Endothelial cell of umbilical vein (primary cell): Measurements from ENCODE around the gene FAM180A. TPM values are rescaled to one million over a fixed set of nuclear protein-coding genes. Genes with fewer than 3 reads are reported as not detected.

Source experiments
- BruUV-seq: library from RNA; stranded (reverse); fragments of 400-500 nt; replicated peaks from 2 replicates; lab custom pipeline; 2021; lab: Mats Ljungman, UMichigan
- CTCF ChIA-PET: fragments of 300-600, 350-600 bp; sonication (Branson Sonifier 250); formaldehyde crosslinking; loops from one replicate; lab custom pipeline; 2021; ENCODE audit warnings: antibody characterized with exemption, inconsistent platforms; lab: Charles Lee
- POLR2A ChIA-PET: fragments of 300-600, 350-600 bp; sonication (Branson Sonifier 250); formaldehyde crosslinking; loops from one replicate; lab custom pipeline; 2021; ENCODE audit warnings: antibody characterized with exemption, inconsistent platforms; lab: Charles Lee
- DNase-seq: peaks from one replicate; pipeline ENCODE4 v3.0.0-alpha.2; 2011; ENCODE audit warnings: low read depth, low spot score
- FAIRE-seq: peaks from 2 replicates; lab custom pipeline; 2011; peaks lifted over from hg19 to GRCh38; lab: Jason Lieb, UNC
- H2AFZ ChIP-seq: 2 replicates; pipeline ENCODE4 v1.6.0; 2012; ENCODE audit warnings: low read depth, low read length, control low read depth, inconsistent platforms
- H3K27ac ChIP-seq: 2 replicates; pipeline ENCODE4 v1.5.1; 2011; ENCODE audit warnings: low read depth, mild to moderate bottlenecking, control low read depth, low read length, moderate library complexity; ENCODE audit not compliant: insufficient read depth
- H3K27me3 ChIP-seq, 2 experiments: 2 replicates each; pipeline versions ENCODE4 v1.6.0 to v1.6.1; 2011; ENCODE audit warnings: low read length in 2 of 2, mixed read lengths in 1 of 2; ENCODE audit not compliant: control insufficient read depth in 2 of 2, insufficient read depth in 2 of 2
- H3K36me3 ChIP-seq, 2 experiments: 2 replicates in 1 of 2; 3 replicates in 1 of 2; pipeline ENCODE4 v1.5.1; 2011; ENCODE audit warnings: low read length in 2 of 2, mild to moderate bottlenecking in 1 of 2, moderate library complexity in 1 of 2; ENCODE audit not compliant: control insufficient read depth in 2 of 2, insufficient read depth in 2 of 2; ENCODE audit errors: extremely low read depth in 1 of 2
- H3K4me1 ChIP-seq: 3 replicates; pipeline ENCODE4 v1.5.1; 2011; ENCODE audit warnings: mild to moderate bottlenecking, low read length; ENCODE audit not compliant: control insufficient read depth, insufficient read depth; ENCODE audit errors: extremely low read depth
- H3K4me2 ChIP-seq: 2 replicates; pipeline ENCODE4 v1.6.1; 2011; ENCODE audit warnings: low read length, control low read depth, mixed read lengths; ENCODE audit not compliant: insufficient read depth
- H3K4me3 ChIP-seq, 3 experiments: fragments of 200-600 bp in 1 of 3; sonication (generic), shearing (Covaris generic) in 1 of 3; replicated peaks in 1 of 3; 2 replicates each; pipeline ENCODE4 v1.5.1; 2011 to 2016; ENCODE audit warnings: control low read depth in 3 of 3, low read length in 3 of 3, mild to moderate bottlenecking in 2 of 3, inconsistent platforms in 1 of 3, low read depth in 1 of 3, moderate library complexity in 1 of 3; ENCODE audit not compliant: insufficient read depth in 1 of 3
- H3K79me2 ChIP-seq: 2 replicates; pipeline ENCODE4 v1.6.0; 2012; ENCODE audit warnings: low read length, inconsistent platforms; ENCODE audit not compliant: control insufficient read depth, insufficient read depth
- H3K9ac ChIP-seq: replicated peaks from 2 replicates; pipeline ENCODE3; 2011; ENCODE audit warnings: low read length, control low read depth; ENCODE audit not compliant: insufficient read depth; ENCODE audit errors: extremely low read depth
- H3K9me1 ChIP-seq: replicated peaks from 3 replicates; pipeline ENCODE4 v1.6.0; 2011; ENCODE audit warnings: mild to moderate bottlenecking, low read length; ENCODE audit not compliant: control insufficient read depth, insufficient read depth; ENCODE audit errors: extremely low read depth
- H3K9me3 ChIP-seq: replicated peaks from 2 replicates; pipeline ENCODE4 v1.5.1; 2012; ENCODE audit warnings: low read length, inconsistent platforms; ENCODE audit not compliant: control insufficient read depth, insufficient read depth
- H4K20me1 ChIP-seq: replicated peaks from 2 replicates; pipeline ENCODE3; 2011; ENCODE audit warnings: mild to moderate bottlenecking, low read length; ENCODE audit not compliant: control insufficient read depth, insufficient read depth; ENCODE audit errors: extremely low read depth
- EZH2 ChIP-seq: IDR thresholded peaks from 2 replicates; pipeline ENCODE4 v1.6.1; 2012; ENCODE audit warnings: borderline replicate concordance, low read depth, mild to moderate bottlenecking, moderate library complexity, low read length, inconsistent platforms; ENCODE audit not compliant: severe bottlenecking
- FOS ChIP-seq: IDR thresholded peaks from 2 replicates; pipeline ENCODE4 v1.6.1; 2011; ENCODE audit warnings: mild to moderate bottlenecking, low read length, moderate library complexity, borderline replicate concordance; ENCODE audit not compliant: insufficient read depth
- GATA2 ChIP-seq: IDR thresholded peaks from 2 replicates; pipeline ENCODE4 v1.7.0; 2011; ENCODE audit warnings: low read depth, mild to moderate bottlenecking, moderate library complexity, mixed read lengths, low read length; ENCODE audit not compliant: insufficient read length, insufficient read depth
- JUN ChIP-seq: IDR thresholded peaks from 2 replicates; pipeline ENCODE4 v1.6.1; 2011; ENCODE audit warnings: borderline replicate concordance, low read depth; ENCODE audit not compliant: insufficient read length, insufficient read depth
- MYC ChIP-seq: IDR thresholded peaks from one replicate; pipeline ENCODE4 v1.6.1; 2011; ENCODE audit warnings: mild to moderate bottlenecking, low read depth, low read length
- POLR2AphosphoS5 ChIP-seq: IDR thresholded peaks from 2 replicates; pipeline ENCODE4 v1.6.1; 2012; ENCODE audit warnings: low read depth, mild to moderate bottlenecking, control low read depth, low read length, moderate library complexity; ENCODE audit not compliant: insufficient read depth
- dilution Hi-C: fragments of 300-500 bp; cut with MboI; formaldehyde crosslinking; loops from one replicate; pipeline ENCODE4 v1.15.0; 2019; ENCODE audit warnings: low sequenced_read_pairs; ENCODE audit not compliant: extremely low pct_ligation_motif_present
- intact Hi-C: fragments of 100-400 bp; cut with micrococcal nuclease; formaldehyde crosslinking; loops from one replicate; pipeline ENCODE4 v1.10.0; 2022
- polyA plus RNA-seq, 4 experiments: library from polyadenylated mRNA; depleted of rRNA in 3 of 4; stranded (reverse) in 3 of 4; unstranded in 1 of 4; fragments of >200 nt; gene quantifications; 2 replicates each; pipeline versions ENCODE4 v1.2.1 to v1.2.3, GENCODE V29; 2011 to 2012; ENCODE audit warnings: missing spikeins in 1 of 4
- total RNA-seq: library from RNA; stranded (reverse); gene quantifications from 2 replicates; pipeline ENCODE4 v1.2.3, GENCODE V29; 2021
- TF ChIP-seq, protein P1 (sequence below), 2 donors: IDR thresholded peaks; 1 replicate in 1 of 2; 2 replicates in 1 of 2; pipeline ENCODE4 v1.5.1; 2011; ENCODE audit warnings: low read length in 2 of 2, mild to moderate bottlenecking in 2 of 2, moderate library complexity in 2 of 2, control low read depth in 1 of 2, inconsistent platforms in 1 of 2, low read depth in 1 of 2; ENCODE audit not compliant: insufficient read depth in 1 of 2; ENCODE audit errors: extremely low read depth in 1 of 2
- TF ChIP-seq, protein P2 (sequence below): IDR thresholded peaks from 2 replicates; pipeline ENCODE4 v1.6.1; 2011; ENCODE audit not compliant: insufficient read depth, insufficient read length

FAM180A gene
- total and polyA plus RNA-seq, 2 donors (not counting 3 experiments of a cell fraction or from before 2014, with no cell fraction given): not detected

DNA sequence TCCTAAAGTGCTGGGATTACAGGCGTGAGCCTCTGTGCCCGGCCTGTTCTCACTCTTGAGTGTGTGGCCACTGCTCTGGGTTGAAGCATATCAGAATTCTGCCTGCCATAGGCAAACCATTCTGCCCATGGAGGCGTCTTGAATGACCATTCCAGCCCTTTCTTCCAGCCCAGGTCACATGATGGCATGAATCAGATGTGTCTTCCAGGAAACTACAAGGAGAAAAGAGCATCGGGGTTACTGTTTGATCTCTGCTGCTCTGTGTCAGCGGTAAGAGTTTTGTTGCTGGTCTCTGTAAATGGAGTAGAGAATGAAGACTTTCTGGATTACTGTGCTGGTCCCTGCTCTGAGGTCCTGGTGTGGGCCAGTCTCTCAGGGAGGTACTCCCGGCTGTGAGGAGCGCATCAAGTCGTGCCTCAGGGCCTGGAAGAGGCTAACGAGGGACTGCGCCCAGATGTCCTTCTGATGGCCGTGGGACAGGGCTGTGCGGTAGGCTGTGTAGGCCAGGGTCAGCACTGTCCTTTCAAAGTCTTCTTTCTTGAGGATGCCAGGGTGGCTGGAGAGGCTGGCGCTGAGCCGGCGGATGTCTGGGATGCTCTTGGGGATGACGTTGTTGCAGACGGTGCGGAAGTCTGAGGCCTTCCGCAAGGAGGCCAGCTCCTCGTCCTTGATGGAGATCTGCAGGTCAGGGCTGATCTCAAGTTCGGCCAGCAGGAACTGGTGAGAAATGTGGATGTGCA lies 14.8 kb downstream of the FAM180A start:
- CTCF ChIA-PET: interaction anchor here (1.4 to 1.6 kb wide), 2 partner anchors 10 to 11 kb away, joined by 6 to 8 read pairs; no protein-coding TSS in a partner anchor

More for the DNA sequence above, 14.8 kb downstream of the FAM180A start:
- H3K4me3 ChIP-seq: no peak overlapping the region
- no peak overlapping the region for H2AFZ ChIP-seq
- no peak for TF ChIP-seq EZH2
- no peak for TF ChIP-seq FOS
- no peak for TF ChIP-seq GATA2
- TF ChIP-seq POLR2AphosphoS5: no peak
- TF ChIP-seq JUN: no peak
- no peak for TF ChIP-seq MYC
- TF ChIP-seq, protein P1, sequence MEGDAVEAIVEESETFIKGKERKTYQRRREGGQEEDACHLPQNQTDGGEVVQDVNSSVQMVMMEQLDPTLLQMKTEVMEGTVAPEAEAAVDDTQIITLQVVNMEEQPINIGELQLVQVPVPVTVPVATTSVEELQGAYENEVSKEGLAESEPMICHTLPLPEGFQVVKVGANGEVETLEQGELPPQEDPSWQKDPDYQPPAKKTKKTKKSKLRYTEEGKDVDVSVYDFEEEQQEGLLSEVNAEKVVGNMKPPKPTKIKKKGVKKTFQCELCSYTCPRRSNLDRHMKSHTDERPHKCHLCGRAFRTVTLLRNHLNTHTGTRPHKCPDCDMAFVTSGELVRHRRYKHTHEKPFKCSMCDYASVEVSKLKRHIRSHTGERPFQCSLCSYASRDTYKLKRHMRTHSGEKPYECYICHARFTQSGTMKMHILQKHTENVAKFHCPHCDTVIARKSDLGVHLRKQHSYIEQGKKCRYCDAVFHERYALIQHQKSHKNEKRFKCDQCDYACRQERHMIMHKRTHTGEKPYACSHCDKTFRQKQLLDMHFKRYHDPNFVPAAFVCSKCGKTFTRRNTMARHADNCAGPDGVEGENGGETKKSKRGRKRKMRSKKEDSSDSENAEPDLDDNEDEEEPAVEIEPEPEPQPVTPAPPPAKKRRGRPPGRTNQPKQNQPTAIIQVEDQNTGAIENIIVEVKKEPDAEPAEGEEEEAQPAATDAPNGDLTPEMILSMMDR (IDR thresholded peaks at IDR 0.05; ENCODE audit: extremely low read depth in 1 of 2, insufficient read depth in 1 of 2, low read depth in 1 of 2, low read length in 2 of 2): no peak
- TF ChIP-seq, protein P2, sequence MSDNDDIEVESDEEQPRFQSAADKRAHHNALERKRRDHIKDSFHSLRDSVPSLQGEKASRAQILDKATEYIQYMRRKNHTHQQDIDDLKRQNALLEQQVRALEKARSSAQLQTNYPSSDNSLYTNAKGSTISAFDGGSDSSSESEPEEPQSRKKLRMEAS: no peak
- dilution Hi-C loops: no loop called here
- POLR2A ChIA-PET: no interaction called here
- intact Hi-C loops: no loop called here
- no peak overlapping the region for H3K27ac ChIP-seq
- BruUV-seq: no TSS peak
- no peaks in the 10 kb centered on the region for H3K9me3 ChIP-seq
- H3K4me2 ChIP-seq: no peak overlapping the region
- no peaks in the 10 kb centered on the region for H3K4me1 ChIP-seq
- DNase-seq: no peak
- no peaks in the 10 kb centered on the region for H3K79me2 ChIP-seq
- H3K9ac ChIP-seq: no peak overlapping the region
- no peaks in the 10 kb centered on the region for H3K27me3 ChIP-seq
- FAIRE-seq: no peak
- no peaks in the 10 kb centered on the region for H4K20me1 ChIP-seq
- H3K9me1 ChIP-seq: no peaks in the 10 kb centered on the region
- no peaks in the 10 kb centered on the region for H3K36me3 ChIP-seq
